SU-DHL-6 (cell line): ENCODE data around the gene NREP.

Experiments
- EZH2phosphoT487 ChIP-seq: fragments of 200-600 bp; sonication (generic), shearing (Covaris generic); conservative IDR thresholded peaks from 2 replicates; pipeline ENCODE4 v1.6.1; 2018; ENCODE audit warnings: mild to moderate bottlenecking, antibody characterized with exemption, low read length, moderate library complexity, mixed read lengths
- TF ChIP-seq, protein P1 (sequence below): fragments of 200-600 bp; sonication (generic); IDR thresholded peaks from one replicate; pipeline ENCODE4 v1.5.1; 2017; ENCODE audit warnings: antibody characterized with exemption, mild to moderate bottlenecking, low read length, moderate library complexity; ENCODE audit not compliant: insufficient read depth, poor library complexity, severe bottlenecking

DNA sequence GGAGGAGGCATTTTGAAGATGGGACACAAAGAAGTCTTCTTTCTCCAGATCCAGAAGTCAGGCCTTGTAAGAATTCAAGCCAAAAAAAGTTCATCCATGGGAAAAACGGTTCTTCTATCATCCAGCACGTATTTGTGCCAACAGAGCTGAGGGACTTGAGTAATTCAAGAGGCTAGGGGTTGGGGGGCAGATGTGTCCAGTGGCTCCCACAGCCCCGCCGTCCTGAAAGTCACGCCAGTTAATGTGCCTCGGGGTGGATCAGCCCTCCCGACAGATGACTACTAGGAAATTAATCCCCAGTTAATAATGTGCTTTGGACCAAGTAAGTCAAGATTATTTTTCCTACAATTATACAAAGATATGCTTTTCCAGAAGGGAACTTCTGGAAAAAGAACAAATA, 23.4 kb downstream of the NREP start:
- TF ChIP-seq EZH2phosphoT487, result no peak
- TF ChIP-seq, protein P1, sequence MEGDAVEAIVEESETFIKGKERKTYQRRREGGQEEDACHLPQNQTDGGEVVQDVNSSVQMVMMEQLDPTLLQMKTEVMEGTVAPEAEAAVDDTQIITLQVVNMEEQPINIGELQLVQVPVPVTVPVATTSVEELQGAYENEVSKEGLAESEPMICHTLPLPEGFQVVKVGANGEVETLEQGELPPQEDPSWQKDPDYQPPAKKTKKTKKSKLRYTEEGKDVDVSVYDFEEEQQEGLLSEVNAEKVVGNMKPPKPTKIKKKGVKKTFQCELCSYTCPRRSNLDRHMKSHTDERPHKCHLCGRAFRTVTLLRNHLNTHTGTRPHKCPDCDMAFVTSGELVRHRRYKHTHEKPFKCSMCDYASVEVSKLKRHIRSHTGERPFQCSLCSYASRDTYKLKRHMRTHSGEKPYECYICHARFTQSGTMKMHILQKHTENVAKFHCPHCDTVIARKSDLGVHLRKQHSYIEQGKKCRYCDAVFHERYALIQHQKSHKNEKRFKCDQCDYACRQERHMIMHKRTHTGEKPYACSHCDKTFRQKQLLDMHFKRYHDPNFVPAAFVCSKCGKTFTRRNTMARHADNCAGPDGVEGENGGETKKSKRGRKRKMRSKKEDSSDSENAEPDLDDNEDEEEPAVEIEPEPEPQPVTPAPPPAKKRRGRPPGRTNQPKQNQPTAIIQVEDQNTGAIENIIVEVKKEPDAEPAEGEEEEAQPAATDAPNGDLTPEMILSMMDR, result no peak
